GM18867 (cell line): ENCODE results near the gene LACRT.

Experiments
- ATAC-seq: cut with Tn5 transposase; IDR thresholded peaks from one replicate; pipeline ENCODE4 v1.9.1; 2021; ENCODE audit warnings: mild to moderate bottlenecking, moderate library complexity; ENCODE audit not compliant: unreplicated experiment

Gene LACRT

DNA sequence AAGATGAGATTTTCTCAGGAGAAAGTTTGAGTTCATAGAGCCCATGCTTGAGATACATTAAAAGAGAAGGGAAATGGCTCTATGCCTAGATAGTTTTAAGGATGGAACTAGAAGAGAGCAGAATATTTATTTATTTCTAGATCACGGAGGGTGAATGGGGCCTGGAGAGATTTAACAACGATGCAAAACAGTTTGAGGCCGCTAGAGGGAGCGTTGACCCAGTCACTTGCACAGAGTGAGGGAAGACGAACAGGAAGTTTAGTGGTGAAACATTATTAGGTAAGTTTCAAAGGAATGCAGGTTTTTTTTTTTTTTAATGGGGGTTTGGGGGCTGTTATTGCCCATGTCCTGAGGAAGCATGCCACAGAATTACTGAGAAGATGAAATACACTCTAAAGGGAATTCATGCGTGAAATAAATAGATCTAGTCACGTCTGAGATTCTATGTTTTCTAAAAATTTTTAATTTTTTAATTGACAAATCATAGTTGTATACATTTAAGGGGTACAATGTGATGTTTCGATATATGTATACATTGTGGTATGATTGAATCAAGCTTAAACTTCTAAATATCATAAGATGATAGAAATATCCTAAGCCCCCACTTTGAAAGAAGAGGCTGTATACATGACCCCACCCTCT lies 31.4 kb downstream of the LACRT start:
- peak; percentile 93 for ATAC-seq

DNA sequence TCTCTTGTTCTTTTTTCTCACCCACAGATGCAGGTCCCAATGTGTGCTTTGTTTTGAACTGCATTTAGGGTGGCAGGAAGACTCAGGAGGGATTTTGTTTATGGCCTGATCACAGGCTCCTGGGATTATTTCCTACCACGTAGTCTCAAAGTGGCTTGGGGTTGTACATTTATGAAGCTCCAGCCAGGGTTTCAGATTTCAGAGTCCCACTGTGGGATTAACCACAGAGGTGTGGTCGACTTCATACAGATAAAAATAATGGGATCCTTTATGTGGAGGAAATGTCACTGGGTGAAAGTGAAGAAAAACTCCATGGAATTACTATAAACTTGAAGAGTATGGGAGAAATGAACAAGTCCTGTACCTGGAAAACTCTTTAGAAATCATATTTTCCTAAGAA lies 32.0 kb downstream of the LACRT start:
- ATAC-seq: no peak

DNA sequence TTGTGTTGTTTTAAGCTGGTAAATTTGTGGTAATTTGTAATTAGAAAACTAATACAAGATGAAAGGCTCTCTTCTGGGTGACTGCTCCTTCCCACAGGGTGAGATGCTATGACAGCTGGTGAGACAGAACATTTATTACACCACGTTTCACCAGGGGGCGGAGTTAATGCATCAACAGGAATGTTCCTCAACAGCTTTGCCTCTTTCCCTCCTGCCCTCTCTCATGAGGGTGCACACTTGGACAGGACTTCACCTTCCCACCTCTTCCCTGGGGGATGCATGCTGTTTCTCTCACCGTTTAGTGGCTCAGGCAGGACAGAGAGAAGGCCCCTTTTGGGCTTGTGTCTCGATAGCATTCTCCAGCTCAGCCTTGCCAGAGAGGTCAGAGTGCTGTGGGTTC lies 32.9 kb downstream of the LACRT start:
- no peak for ATAC-seq

DNA sequence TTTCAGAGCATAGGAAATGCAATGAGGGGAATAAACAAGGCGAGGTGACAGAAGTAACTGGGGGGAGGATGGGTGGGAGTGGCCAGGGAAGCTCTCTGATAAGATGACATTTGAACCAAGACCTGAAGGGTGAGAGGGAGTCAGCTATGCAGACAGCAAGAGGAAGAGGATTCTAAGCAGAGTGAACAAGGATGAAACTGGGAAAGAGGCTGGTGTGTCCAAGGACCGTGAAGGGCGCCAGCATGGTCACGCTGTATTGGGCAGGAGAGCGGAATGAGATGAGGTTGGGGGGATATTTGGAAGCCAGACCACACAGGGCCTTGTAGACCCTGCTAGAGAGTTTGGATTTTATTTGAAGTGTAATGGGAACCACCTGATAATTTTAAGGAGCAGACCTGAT lies 35.7 kb downstream of the LACRT start:
- no peak for ATAC-seq

DNA sequence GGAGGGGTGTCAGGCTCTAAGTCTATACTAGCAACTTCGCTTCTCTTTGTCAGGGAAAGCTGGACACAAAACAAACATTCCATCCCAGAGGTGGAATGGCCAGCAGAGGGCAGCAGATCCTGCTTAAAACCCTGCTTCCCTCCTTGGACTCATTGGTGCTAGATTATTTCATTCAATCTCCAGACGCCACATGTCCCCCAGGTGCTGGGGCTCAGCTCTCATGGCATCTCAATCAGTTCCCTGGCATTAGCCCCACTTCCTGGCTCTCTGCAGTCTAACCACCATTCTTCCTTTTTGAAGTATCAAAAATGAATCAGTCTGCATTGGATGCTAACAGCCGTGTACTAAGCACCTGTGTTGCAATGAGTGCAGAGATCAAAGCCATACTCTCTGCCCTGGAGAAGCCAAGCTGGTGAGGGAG lies 38.2 kb downstream of the LACRT start:
- ATAC-seq: no peak

DNA sequence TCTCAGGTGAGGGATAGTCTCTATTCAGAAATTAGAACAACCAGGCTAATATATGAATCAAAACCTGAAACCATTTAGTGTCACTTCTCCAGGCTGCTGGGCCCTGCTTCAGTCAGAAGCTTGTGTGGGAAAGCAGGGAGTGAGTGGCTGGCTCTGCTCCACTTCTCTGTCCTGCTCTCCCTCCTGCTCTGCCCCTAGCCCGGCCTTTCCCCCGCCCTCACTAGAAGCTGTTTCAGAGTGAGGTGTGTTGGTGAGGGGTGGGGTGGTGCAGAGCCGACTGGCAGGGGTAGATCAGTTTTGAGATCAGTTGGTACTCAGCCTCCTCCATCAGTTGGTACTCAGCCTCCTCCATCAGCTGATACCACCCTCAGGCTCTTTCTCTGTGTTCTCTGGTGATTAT lies 39.2 kb downstream of the LACRT start:
- ATAC-seq: no peak

DNA sequence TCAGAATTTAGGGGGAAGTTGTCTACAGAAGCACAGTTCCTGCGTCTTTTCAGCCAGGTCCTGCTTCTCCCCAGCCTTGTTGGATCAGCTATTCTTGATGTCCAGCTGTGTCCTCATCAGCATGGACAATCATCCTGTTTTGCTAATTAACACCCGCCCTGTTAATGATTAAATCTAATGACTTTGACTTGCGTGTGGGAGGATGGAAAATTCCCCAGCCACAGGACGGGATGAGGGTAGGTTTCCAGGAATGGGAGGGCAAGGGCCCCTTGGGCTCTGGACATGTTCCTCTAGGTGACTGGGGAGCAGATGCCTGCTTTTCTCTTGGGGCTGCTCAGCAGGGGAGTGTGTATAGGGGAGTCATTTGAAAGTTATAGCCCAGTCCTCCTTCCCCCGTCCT lies 41.0 kb downstream of the LACRT start:
- no peak for ATAC-seq

DNA sequence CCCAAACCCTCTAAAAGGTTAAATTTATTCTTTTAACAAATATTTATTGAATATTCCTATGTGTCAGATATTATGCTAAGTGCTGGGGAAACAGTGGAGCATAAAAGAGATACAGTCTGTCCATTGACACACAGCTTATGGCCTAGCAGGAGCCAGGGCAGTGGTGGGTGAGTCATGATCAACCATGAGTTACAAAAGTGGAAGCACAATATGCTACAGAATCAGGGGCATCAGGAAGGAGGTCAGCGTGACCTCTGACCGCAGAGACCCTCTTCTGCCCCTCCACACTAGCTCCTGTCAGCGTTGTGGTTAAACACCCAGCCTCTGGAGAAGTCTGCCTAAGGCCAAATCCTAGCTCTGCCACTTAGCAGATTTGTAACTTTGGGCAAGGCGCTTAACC lies 41.6 kb downstream of the LACRT start:
- ATAC-seq: no peak

DNA sequence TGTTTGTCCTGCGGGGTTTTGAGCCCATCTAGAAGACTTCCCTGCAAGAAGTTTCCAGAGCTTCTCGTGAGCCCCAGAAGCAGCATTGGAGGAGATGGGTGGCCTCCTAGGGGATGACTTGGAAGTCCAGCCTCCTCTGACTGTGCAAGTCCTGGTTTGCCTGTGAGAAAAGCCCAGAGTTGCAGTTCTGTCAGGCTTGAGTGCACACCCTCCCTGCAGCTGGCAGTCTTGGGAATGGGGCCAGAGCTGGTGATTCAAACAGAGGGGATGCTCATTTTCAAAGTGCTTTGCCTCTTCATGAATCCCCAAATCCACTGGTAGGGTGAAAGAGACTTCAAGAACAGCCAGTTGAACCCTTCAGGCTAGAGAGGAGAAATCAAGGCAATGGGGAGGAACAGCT lies 42.4 kb downstream of the LACRT start:
- no peak for ATAC-seq

DNA sequence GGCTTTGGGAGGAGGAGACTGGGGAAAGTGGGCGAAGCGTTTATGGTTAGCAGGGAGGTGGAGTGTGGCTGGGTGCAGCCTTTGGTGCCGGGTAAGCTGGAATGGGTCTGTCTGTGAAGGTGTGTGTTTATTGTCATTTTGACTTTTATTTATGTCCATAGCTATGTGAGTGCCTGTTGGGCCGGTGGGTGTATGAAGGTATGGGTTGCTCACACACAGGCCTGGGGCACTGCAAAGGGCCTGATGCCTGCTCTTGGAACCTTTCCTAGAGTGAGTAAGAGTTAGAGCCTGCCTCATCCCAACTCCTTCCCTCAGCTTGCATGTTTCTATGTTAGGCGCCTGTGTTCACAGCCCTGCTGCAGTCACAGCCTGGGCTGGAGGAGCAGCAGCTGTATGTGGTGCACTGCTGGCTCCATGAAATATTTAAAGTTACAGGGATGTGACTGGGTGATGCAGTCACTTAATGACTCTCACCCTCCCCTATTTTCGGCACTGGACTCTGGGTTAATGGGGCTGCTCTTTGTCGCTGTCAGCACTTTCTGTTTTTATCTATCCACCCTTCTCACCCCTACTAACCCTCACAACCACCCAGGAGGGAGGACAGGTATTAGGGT lies 43.6 kb downstream of the LACRT start:
- no peak for ATAC-seq

DNA sequence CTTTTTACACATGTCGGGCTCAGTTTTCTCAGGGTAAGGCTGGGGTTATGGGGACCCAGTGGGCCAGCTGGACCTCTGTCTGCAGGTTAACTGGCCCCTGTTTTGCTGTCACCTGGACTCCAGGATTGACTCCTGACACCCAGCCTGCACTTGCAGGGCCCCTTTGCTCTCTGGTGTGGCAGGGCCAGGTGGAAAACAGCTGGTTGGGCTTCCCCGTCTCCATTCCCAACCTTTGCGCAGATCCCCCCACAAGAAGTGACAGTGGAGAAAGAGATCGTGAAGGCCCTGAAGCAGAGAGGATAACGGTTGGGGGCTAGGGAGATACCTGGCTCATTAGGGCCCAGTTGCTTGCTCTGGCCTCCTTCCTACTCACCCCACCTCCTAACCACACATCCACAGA lies 44.7 kb downstream of the LACRT start:
- no peak for ATAC-seq

DNA sequence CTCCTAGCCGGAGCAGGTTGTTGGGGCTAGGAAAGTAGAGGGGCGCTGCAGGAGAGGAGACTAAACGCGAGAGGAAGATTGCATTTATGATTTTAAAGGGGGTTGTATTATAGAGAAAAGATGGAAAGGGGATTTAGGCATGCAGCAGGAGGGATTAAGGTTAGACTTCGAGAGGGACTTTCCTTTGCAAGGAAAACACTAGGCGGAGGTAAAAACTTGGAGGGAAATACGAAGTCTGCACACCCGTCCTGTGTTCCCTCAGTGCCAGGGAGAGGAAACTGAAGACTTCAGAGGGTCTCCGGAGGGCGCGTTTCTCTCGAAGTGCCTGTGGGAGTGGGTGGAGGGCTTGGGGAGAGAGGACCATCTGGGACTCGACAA lies 45.8 kb downstream of the LACRT start:
- ATAC-seq: no peak

DNA sequence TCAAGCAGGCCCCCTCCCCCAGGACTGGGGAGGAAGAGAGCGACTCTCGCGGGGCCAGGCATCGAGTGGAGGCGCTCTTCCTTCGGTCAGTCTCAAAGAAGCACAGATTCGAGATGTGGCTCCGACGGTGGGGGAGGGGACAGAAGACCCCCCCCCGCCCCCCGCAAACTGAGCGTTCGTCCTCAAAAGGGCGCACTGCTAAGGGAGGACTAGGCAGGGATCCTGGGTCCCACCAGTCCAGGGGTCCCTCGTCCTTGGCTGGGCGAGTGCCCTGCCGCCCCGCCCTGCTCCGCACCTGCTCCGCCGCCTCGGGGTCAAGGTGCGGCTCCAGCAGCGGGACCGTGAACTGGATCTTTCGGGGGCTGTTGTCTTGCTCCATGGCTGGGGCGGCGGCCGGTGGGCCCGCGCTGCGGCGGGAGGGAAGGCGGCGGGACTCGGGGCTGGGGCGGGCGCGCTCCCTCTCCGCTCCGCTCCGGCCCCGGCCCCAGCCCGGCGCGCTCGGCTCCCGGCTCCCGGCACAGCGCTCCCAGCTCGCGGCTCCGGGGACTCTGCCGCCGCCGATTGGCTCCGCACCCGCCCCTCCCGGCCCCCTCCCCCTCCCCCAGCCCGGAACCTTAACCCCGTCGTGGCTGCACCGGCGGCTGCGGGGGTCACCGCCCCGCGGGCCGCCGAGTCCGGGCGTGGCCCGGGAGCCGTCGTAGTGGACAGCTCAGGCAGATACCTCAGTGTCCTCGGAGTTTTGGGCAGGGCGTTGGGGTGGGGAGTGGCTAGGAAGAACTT lies 46.4 kb downstream of the LACRT start, which contains the start of gene PPP1R1A:
Gene PPP1R1A (minus strand): TSS at position 550 of the 780 bp plus-strand sequence. CDS start 171 bp downstream, at position 379.
- no peak for ATAC-seq

DNA sequence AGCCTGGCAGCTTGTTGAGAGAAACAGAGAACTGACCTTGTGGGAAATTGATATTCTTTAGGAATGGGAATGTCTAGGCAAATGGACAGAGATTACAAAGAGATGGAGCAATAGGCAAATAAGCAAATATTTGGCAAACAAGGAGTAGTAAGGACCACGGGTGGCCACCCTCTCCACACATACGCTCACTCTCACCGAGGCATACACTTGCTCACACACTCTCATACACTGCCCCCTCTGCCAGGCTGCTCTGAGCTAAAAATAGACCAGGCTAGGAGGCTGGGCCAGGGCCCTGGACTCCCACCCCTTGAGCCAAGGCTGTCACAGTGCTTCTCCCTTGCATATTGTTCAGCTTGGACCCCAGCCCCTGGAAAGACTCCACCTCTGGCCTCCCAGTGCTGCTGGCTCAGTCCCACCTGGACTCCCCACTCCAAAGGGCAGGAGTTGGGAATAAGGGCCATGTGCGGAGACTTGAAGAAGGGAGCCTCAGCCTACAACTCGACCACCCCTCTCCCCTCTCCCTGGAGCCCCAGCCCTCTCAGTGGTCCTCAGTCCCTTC lies 47.3 kb downstream of the LACRT start:
- ATAC-seq: no peak

DNA sequence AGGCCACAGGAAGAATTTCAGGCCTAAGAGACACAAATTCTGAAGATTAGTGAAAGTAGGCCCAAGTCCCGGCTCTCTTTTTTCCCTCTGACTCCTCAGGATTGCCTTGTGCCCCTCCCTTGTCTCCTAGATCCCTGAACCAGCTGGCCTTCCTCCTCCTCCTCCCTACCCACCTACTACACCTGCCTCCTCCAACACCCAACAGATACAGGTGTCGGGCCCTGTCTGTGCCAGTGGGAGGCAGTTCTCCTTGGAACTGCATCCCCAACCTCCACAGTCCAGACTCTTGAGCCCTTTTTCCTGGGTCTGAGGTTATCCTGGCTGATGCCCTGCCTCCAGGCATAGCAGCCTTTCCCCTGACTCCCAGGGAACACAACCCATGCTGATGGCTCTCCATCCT lies 48.1 kb downstream of the LACRT start:
- ATAC-seq: no peak

DNA sequence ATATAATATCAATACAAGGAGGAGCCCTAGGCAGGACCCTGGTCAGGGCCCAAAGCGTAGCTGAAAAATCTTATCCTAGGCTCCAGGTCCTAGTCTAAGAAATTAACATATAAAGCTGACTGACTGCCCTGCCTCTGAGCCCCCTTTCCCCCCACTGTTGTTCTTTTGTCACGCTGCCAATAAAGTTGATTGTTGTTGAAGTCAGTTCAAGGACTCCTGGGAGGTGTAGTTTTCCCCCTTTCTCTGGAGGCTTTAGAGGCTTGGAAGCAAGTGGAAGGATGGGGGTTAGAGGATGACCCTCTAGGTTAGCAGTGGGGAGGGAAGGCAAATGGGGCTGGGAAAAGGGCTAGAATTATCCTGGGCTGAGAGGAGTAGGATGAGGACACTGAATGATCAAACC lies 49.5 kb downstream of the LACRT start:
- ATAC-seq: no peak

DNA sequence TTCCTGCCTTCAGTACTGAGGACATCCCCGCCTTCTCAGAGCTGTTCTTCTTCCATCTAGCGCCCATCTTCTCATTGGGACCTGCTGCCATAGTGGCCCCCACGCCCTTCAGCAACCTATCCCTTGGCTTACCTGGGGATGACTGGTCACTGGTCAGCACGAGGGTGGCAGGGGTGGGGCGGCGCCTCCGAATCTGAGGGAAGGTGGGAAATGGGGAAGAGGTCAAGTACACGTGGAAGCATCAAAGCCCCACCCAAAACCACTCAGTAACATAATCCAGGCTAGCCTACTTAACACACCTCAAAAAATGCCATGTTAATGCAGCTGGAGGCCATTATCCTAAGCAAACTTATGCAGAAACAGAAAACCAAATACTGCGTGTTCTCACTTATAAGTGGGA lies 50.6 kb downstream of the LACRT start:
- no peak for ATAC-seq

DNA sequence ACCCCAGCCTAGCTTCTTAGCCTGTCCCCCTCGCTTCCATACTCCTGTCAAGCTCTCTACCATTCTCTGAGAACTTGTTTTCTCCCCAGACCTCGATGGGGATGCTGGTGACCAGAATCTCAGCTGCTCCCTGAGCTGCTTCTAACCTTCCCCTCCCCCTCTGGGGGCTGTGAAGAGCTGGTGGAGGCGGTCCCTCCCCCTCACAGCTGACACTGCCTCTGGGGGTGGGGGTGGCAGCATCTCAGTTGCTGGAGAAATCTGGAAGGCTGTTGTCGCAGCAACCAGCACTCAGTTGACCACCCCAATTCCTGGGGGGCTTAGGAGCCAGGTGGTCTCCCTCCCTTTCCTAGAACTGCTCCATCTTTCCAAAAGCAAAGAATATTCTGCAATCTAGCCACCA lies 51.0 kb downstream of the LACRT start:
- ATAC-seq: no peak

DNA sequence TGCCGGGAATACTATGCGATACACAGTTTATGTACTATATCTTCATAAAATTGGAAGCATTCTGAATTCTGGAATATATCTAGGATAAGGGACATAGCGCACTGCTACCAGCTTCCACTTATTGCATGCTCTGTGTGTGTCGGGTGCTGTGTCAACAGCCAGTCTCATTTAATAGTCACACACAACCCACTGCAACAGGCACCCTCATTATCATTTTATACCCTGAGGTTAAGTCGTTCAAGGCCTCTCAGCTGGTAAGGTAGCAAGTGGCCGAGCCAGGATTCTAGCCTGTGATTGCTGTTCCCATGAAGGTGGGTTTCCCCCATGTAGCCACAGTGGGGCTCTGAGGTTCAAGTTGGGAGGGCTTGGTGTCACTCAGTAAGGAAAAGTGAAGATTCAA lies 53.3 kb downstream of the LACRT start:
- ATAC-seq: no peak
